ENCODE results near the gene PUM2. TPM values are rescaled to one million over a fixed set of nuclear protein-coding genes. Genes with fewer than 3 reads are reported as not detected.

The PUM2 gene
- total and polyA plus RNA-seq, 2 of the 13 experiments (the other 11 are each of a cell fraction or from before 2014, with no cell fraction given) = 69.6 to 69.8 TPM

- TF ChIP-seq GMEB2 (CRISPR knock-in tag; IDR thresholded peaks at IDR 0.05; ENCODE audit: low read depth) (peak; percentile 23; the same call in 1 of the 2 replicates), FOXA3 (CRISPR knock-in tag; IDR thresholded peaks at IDR 0.05) (no peak), NFKB2 (CRISPR knock-in tag; IDR thresholded peaks at IDR 0.05; ENCODE audit: borderline replicate concordance) (peak; percentile 16; the same call in 1 of the 2 replicates), TBL1XR1 (IDR thresholded peaks at IDR 0.05; ENCODE audit: borderline replicate concordance, low read length, partially characterized antibody) (no peak), KAT2B (IDR thresholded peaks at IDR 0.05; ENCODE audit: borderline replicate concordance, low read depth, low read length) (no peak), ZNF205 (CRISPR knock-in tag; IDR thresholded peaks at IDR 0.05) (peak; percentile 56; the same call in 1 of the 2 replicates), ZNF557 (CRISPR knock-in tag; IDR thresholded peaks at IDR 0.05) (no peak), FOXP4 (CRISPR knock-in tag; IDR thresholded peaks at IDR 0.05) (no peak), ZNF891 (CRISPR knock-in tag; IDR thresholded peaks at IDR 0.05) (no peak), SALL2 (CRISPR knock-in tag; IDR thresholded peaks at IDR 0.05) (no peak), HNRNPL (IDR thresholded peaks at IDR 0.05; ENCODE audit: low read depth, low read length) (no peak), NRL (CRISPR knock-in tag; IDR thresholded peaks at IDR 0.05; ENCODE audit: borderline replicate concordance) (peak; percentile 59; the same call in 1 of the 2 replicates), SKIL (CRISPR knock-in tag; IDR thresholded peaks at IDR 0.05; ENCODE audit: borderline replicate concordance) (0 out of 2 replicates have a peak, but pooled peaks have one; percentile 5), FOXA1 (IDR thresholded peaks at IDR 0.05) (no peak), FOXA1 (CRISPR knock-in tag; IDR thresholded peaks at IDR 0.05) (no peak), NR2C2 (CRISPR knock-in tag; IDR thresholded peaks at IDR 0.05; ENCODE audit: borderline replicate concordance) (0 out of 2 replicates have a peak, but pooled peaks have one; percentile 24), TBX2 (CRISPR knock-in tag; IDR thresholded peaks at IDR 0.05; ENCODE audit: borderline replicate concordance) (no peak), ZNF720 (CRISPR knock-in tag; IDR thresholded peaks at IDR 0.05) (no peak), CCDC6 (CRISPR knock-in tag; IDR thresholded peaks at IDR 0.05) (no peak), ZNF383 (CRISPR knock-in tag; IDR thresholded peaks at IDR 0.05; ENCODE audit: borderline replicate concordance) (no peak), KDM5B (CRISPR knock-in tag; IDR thresholded peaks at IDR 0.05; ENCODE audit: borderline replicate concordance) (no peak; the same call in 1 of the 2 replicates), IRX3 (CRISPR knock-in tag; IDR thresholded peaks at IDR 0.05; ENCODE audit: borderline replicate concordance, low read depth) (no peak; the same call in 1 of the 2 replicates)
These were observed 467 bp downstream of the PUM2 start (continued) for GRCh38 chr2:20350041-20350712.
